GDM1 (cell line): ENCODE data around the gene LENG8.

Experiments
- DNase-seq: peaks from one replicate; lab custom pipeline; 2025; lab: John Stamatoyannopoulos, UW

Gene LENG8

GRCh38 chr19:54424201-54424600 lies 24.8 kb upstream of the LENG8 start:
- DNase-seq: no peak

GRCh38 chr19:54424660-54425381 lies 24.2 kb upstream of the LENG8 start:
- no peak for DNase-seq

GRCh38 chr19:54425382-54425723 lies 23.6 kb upstream of the LENG8 start:
- no peak for DNase-seq

GRCh38 chr19:54426291-54426931 lies 22.6 kb upstream of the LENG8 start:
- no peak for DNase-seq

- no peak for DNase-seq
These were observed 21.4 kb upstream of the LENG8 start for GRCh38 chr19:54427586-54427985.

- no peak for DNase-seq
These were observed 20.4 kb upstream of the LENG8 start for GRCh38 chr19:54428323-54429175.

GRCh38 chr19:54429176-54429495 lies 19.9 kb upstream of the LENG8 start:
- DNase-seq: no peak

GRCh38 chr19:54429545-54430227 lies 19.3 kb upstream of the LENG8 start:
- no peak for DNase-seq

- DNase-seq: peak; percentile 12
These were observed 18.4 kb upstream of the LENG8 start for GRCh38 chr19:54430306-54431254.

GRCh38 chr19:54431255-54431838 lies 17.7 kb upstream of the LENG8 start:
- DNase-seq: no peak

GRCh38 chr19:54432144-54432738 lies 16.8 kb upstream of the LENG8 start:
- no peak for DNase-seq

GRCh38 chr19:54433697-54434096 lies 15.3 kb upstream of the LENG8 start:
- no peak for DNase-seq

- no peak for DNase-seq
These were observed 14.7 kb upstream of the LENG8 start for GRCh38 chr19:54434112-54434872.

GRCh38 chr19:54434873-54435214 lies 14.2 kb upstream of the LENG8 start:
- DNase-seq: no peak

GRCh38 chr19:54435551-54436016 lies 13.4 kb upstream of the LENG8 start:
- DNase-seq: no peak

GRCh38 chr19:54436031-54436523 lies 12.9 kb upstream of the LENG8 start:
- no peak for DNase-seq

GRCh38 chr19:54436628-54437252 lies 12.3 kb upstream of the LENG8 start:
- DNase-seq: no peak

- peak; percentile 4 for DNase-seq
These were observed 9.7 kb upstream of the LENG8 start for GRCh38 chr19:54439174-54439851.

GRCh38 chr19:54440641-54441040 lies 8.4 kb upstream of the LENG8 start:
- no peak for DNase-seq
